ENCODE results near the gene CLDN15. TPM values are rescaled to one million over a fixed set of nuclear protein-coding genes. Genes with fewer than 3 reads are reported as not detected.

The CLDN15 gene
- polyA plus RNA-seq, 3 donors, result 19.3 TPM; not detected in 2

DNA sequence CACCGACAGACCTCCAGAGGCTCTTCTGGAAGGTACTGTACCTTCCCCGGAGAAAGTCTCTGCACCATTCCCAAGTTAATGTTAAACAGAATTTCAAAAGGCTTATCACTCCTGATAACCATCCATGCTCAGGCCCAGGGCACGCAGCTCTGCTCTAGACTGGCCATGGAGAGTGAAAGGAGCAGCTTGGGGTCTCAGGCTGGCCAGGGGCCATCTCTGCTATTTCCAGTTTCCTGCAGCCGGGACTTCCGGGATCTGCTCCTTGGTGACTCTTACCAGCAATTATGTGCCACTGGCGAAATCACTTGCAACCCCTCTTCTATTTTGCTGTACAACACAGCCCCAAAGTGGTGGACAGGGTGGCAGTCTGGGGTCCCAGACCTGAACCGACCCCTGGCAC lies 6.0 kb downstream of the CLDN15 start:
- no peak overlapping the region for H2AFZ ChIP-seq (ENCODE audit: insufficient read depth, low read depth, low read length, poor library complexity, severe bottlenecking)
- peaks cover 24 to 33% of the 10 kb centered on the region in 2 donors for H3K36me3 ChIP-seq (replicated peaks in 1 of 2; ENCODE audit: control insufficient read depth in 1 of 2, insufficient read depth in 2 of 2, low read length in 2 of 2)
- no peak overlapping the region for H3K4me2 ChIP-seq (replicated peaks; ENCODE audit: extremely low read depth, low read length, poor library complexity, severe bottlenecking)
- H3K27ac Mint-ChIP-seq, result peak overlapping the region in 1 of 7 donors; percentile 75
- peaks cover 4 to 6% (median 5%) of the 10 kb centered on the region in 3 donors for H3K27me3 Mint-ChIP-seq (ENCODE audit: low read depth in 3 of 3)
- H3K36me3 Mint-ChIP-seq, result peaks cover 30 to 55% of the 10 kb centered on the region in 2 donors
- peaks cover 31% of the 10 kb centered on the region for H4K20me1 ChIP-seq (ENCODE audit: insufficient read depth, low read length)
- H3K9ac ChIP-seq (ENCODE audit: insufficient read depth, low read length, poor library complexity, severe bottlenecking), result no peak overlapping the region
- no peaks in the 10 kb centered on the region for H3K9me3 Mint-ChIP-seq
- H3K4me3 Mint-ChIP-seq, result no peak overlapping the region
- no peaks in the 10 kb centered on the region for H3K79me2 ChIP-seq (ENCODE audit: insufficient read depth, low read length)
- no peak overlapping the region for H3K27ac ChIP-seq (ENCODE audit: low read depth in 1 of 2, low read length in 2 of 2)
- H3K4me1 ChIP-seq (ENCODE audit: control insufficient read depth in 1 of 2, insufficient read depth in 2 of 2, low read length in 2 of 2), result peaks cover 4 to 7% of the 10 kb centered on the region in 2 donors
- TF ChIP-seq, protein P1, sequence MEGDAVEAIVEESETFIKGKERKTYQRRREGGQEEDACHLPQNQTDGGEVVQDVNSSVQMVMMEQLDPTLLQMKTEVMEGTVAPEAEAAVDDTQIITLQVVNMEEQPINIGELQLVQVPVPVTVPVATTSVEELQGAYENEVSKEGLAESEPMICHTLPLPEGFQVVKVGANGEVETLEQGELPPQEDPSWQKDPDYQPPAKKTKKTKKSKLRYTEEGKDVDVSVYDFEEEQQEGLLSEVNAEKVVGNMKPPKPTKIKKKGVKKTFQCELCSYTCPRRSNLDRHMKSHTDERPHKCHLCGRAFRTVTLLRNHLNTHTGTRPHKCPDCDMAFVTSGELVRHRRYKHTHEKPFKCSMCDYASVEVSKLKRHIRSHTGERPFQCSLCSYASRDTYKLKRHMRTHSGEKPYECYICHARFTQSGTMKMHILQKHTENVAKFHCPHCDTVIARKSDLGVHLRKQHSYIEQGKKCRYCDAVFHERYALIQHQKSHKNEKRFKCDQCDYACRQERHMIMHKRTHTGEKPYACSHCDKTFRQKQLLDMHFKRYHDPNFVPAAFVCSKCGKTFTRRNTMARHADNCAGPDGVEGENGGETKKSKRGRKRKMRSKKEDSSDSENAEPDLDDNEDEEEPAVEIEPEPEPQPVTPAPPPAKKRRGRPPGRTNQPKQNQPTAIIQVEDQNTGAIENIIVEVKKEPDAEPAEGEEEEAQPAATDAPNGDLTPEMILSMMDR (IDR thresholded peaks at IDR 0.05), result no peak
- DNase-seq, result no peak
- no peak overlapping the region for H3K4me3 ChIP-seq (replicated peaks in 1 of 3; ENCODE audit: low read depth in 2 of 3, low read length in 3 of 3)
- peaks cover 9% of the 10 kb centered on the region for H3K4me1 Mint-ChIP-seq
- WGBS (ENCODE audit: insufficient coverage), result 100% methylated on average over 5 of the region's 7 CpGs
- H3K9me3 ChIP-seq (replicated peaks in 1 of 2; ENCODE audit: control insufficient read depth in 1 of 2, insufficient read depth in 1 of 2, low read length in 2 of 2), result no peaks in the 10 kb centered on the region
- H3K27me3 ChIP-seq (ENCODE audit: control insufficient read depth in 2 of 2, insufficient read depth in 2 of 2, low read length in 2 of 2), result peaks cover 0 to 4% of the 10 kb centered on the region in 2 donors
- intact Hi-C loops (cut with micrococcal nuclease), result no loop called here

DNA sequence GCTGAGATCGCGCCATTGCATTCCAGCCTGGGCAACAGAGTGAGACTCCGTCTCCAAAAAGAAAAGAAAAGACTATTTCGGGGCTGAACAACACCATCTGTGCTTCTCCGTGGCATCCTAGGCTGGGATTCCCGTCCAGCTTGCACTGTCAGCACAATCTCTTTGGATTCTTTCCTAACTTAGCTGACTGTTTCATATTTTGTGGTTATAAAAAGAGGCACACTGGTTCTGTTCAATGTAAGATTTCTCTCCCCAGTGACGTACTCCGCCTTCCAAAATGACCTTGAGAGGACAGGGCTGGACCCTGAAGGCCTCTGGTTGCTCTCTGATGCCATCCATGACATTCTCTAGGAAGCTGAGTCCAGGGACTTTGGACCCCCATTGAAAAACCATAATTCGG lies 10.9 kb downstream of the CLDN15 start:
- Mint-ChIP-seq H3K4me3 (no peak overlapping the region), H3K36me3 (peaks cover 62 to 87% of the 10 kb centered on the region in 2 donors), H3K4me1 (peaks cover 7% of the 10 kb centered on the region), H3K27me3 (ENCODE audit: low read depth in 3 of 3) (peaks cover 0 to 2% (median 1%) of the 10 kb centered on the region in 3 donors), H3K9me3 (no peaks in the 10 kb centered on the region), H3K27ac (peak overlapping the region in 1 of 7 donors; percentile 19)
- Histone ChIP-seq H3K4me1 (ENCODE audit: control insufficient read depth in 1 of 2, insufficient read depth in 2 of 2, low read length in 2 of 2) (peaks cover 4 to 7% of the 10 kb centered on the region in 2 donors), H2AFZ (ENCODE audit: insufficient read depth, low read depth, low read length, poor library complexity, severe bottlenecking) (no peak overlapping the region), H3K79me2 (ENCODE audit: insufficient read depth, low read length) (peaks cover 7% of the 10 kb centered on the region), H3K9me3 (replicated peaks in 1 of 2; ENCODE audit: control insufficient read depth in 1 of 2, insufficient read depth in 1 of 2, low read length in 2 of 2) (no peaks in the 10 kb centered on the region), H3K27me3 (ENCODE audit: control insufficient read depth in 2 of 2, insufficient read depth in 2 of 2, low read length in 2 of 2) (no peaks in the 10 kb centered on the region), H3K9ac (ENCODE audit: insufficient read depth, low read length, poor library complexity, severe bottlenecking) (no peak overlapping the region), H4K20me1 (ENCODE audit: insufficient read depth, low read length) (peaks cover 18% of the 10 kb centered on the region), H3K27ac (ENCODE audit: low read depth in 1 of 2, low read length in 2 of 2) (no peak overlapping the region), H3K4me3 (replicated peaks in 1 of 3; ENCODE audit: low read depth in 2 of 3, low read length in 3 of 3) (no peak overlapping the region), H3K36me3 (replicated peaks in 1 of 2; ENCODE audit: control insufficient read depth in 1 of 2, insufficient read depth in 2 of 2, low read length in 2 of 2) (peaks cover 52 to 74% of the 10 kb centered on the region in 2 donors), H3K4me2 (replicated peaks; ENCODE audit: extremely low read depth, low read length, poor library complexity, severe bottlenecking) (no peak overlapping the region)
- intact Hi-C loops (cut with micrococcal nuclease), result no loop called here
- TF ChIP-seq, protein P1 (IDR thresholded peaks at IDR 0.05), result no peak
- 100% methylated on average over 8 of the region's 9 CpGs for WGBS (ENCODE audit: insufficient coverage)
- no peak for DNase-seq

All from CD14-positive monocyte (primary cell).